SIG-M5 treated with dmso at 0.1 percent for 504 hours (cell line): ENCODE measurements around the gene KIF13A.
"Not testable (repeated sequence)": the region's sequence is repeated elsewhere in the genome, so short reads cannot be mapped to it uniquely, and the experiment has no call there.

Source experiments
- DNase-seq: peaks from one replicate; lab custom pipeline; 2025; ENCODE audit not compliant: unreplicated experiment; lab: John Stamatoyannopoulos, UW

The KIF13A gene

DNA sequence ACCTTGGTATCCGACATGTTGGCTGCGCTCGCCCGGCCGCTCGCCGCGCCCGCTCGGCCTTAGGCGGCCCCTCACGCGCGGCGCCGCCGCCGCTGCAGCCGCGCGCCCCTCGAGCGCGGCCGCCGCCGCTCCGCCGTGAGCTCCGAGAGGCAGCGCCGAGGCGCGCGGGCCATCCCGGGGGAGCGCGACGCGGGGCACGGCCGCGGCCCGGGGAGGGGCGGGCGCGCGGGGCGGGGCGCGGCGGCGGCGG, at the start of gene KIF13A:
KIF13A (minus strand) TSS at position 189 of the 250 bp plus-strand sequence; CDS start at position 17, 172 bp downstream.
- DNase-seq = no peak

DNA sequence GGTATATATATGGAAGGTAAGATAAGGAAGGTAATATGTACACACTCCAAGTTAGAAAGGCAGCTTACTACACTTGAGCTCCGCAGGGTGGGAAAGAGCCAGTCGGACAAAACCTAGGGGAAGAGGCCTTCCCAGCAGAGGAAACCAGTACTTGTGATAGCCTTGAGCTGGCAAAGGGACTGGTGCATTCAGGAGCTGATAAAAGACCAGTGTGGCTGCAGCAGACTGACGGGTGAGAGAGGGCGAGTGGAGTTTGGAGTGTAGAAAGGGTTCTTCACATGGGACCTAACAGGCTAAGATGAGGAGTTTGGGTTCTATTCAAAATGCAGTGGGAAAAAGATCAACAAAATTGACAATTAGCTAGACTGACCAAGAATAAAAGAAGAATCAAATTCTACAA, 49.3 kb upstream of the KIF13A start:
- no peak for DNase-seq

DNA sequence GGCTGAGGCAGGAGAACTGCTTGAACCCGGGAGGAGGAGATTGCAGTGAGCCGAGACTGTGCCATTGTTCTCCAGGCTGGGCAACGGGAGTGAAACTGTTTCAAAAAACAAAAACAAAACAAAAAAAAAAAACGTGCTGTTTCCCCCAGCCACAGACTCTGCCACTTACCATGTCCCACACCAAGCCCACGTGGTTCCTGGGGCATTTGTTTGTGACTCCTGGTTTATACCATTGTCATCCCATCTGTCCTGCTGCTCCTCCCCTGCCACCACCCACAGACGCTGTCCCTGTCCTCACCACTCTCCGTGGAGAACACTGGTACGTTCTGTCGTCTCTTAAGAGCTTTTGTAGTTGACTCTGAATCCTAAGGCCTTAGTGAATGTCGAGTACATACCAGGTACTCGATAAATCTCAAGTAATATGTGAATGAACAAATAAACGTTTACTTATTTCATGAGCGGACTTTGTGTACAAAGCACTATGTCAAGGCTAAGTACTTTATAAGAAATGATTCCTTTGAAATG, 48.0 kb upstream of the KIF13A start:
- DNase-seq = no peak

DNA sequence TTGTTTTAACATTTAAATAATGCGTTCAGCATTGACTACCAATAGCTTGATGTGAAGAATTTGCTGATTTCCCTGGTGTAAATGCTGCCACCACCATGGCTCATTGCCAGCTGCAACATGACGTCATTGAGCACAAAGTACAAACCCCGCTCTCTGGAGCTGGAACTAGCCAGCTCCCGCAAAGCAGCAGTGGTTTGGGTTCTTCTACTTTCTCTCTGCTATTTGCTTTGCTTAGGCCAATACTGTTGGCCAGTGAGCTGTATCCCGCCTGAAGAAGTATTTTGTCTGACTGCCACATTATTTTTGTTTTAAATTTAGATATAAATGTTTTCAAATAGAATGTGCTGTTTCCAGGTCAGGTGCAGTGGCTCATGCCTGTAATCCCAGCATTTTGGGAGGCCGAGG, 47.4 kb upstream of the KIF13A start:
- no peak for DNase-seq

DNA sequence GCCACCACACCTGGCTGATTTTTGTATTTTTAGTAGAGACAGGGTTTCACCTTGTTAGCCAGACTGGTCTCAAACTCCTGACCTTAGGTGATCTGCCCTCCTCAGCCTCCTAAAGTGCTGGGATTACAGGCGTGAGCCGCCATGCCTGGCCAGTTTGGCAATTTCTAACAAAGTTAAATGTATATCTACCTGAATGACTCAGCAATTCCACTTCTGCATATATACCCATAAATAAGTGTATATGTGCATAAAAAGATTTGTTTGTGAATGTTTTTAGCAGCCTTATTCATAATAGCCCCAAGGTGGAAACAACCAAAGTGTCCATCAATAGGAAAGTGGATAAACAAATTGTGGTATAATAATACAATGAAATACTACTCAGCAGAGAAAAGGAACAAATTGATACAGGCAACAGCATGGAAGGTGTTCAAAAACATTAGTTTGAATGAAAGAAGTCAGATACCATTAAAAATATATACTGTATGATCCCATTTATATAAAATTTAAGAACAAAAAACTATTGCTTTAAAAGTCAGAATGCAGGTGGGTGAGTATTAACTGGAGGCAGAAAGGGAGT, 44.3 kb upstream of the KIF13A start:
- no peak for DNase-seq

DNA sequence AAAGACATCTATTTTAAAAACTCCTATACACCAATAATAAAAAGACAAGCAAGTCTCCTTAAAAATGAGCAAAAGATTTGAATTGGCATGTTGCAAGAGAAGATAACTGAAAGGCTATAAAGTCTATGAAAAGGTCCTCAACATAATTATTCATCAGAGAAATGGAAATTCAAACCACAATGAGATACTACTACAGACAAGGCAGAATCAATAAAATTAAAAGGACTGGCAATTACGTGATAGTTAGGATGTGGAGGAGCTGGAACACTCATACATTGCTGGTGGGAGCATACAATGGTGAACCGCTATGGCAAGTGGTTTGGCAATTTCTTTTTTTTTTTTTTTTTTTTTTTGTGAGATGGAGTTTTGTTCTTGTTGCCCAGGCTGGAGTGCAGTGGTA, 43.8 kb upstream of the KIF13A start:
- DNase-seq = no peak

DNA sequence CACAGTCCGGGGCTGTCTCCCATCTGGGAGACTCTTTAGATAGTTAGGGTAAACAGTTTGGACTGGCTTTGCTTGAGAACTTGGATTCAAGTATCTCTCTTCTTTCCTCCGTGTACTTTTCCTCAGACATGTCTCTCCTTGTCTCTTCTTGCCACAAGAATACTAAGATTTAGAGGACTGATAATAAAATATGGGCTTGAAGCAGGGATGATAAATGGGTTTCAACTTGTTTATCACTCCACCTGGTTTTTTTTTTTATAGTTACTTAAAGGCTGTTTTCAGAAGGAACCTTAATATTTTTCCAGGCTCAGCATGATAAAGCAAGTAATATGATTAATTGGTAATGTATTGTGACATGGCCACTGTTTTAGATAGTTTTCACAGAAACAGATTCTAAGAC, 40.9 kb upstream of the KIF13A start:
- DNase-seq = no peak

DNA sequence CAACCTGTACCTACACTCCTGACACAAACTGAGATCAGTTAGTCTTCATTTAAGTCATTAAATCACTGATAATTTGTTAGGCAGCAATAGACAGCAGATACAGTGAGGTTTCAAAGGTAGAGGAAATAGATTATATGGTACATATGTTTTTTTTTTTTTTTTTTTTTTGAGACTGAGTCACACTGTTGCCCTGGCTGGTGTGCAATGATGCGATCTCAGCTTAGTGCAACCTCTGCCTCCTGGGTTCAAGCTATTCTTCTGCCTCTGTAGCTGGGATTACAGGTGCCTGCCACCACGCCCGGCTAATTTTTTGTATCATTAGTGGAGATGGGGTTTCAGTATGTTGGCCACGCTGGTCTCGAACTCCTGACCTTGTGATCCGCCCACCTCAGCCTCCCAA, 38.2 kb upstream of the KIF13A start:
- DNase-seq = no peak

DNA sequence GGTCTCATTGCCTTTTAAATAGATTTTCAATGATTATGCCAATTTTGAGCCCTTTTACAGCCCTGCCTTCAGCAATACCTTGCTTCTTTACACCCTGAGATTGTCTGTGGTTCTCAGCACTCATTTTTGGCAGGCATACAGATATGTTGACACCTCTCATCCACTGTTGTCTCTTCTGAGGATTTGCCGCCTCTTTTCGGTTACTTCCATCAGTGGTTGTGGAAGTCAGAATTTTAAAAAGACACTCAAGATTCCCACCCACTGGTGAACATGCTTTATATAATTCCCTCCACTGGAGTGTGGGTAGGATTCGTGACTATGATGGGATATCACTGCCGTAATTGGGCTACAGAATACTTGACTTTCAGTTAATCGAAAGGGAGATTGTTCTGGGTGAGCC, 37.4 kb upstream of the KIF13A start:
- no peak for DNase-seq

DNA sequence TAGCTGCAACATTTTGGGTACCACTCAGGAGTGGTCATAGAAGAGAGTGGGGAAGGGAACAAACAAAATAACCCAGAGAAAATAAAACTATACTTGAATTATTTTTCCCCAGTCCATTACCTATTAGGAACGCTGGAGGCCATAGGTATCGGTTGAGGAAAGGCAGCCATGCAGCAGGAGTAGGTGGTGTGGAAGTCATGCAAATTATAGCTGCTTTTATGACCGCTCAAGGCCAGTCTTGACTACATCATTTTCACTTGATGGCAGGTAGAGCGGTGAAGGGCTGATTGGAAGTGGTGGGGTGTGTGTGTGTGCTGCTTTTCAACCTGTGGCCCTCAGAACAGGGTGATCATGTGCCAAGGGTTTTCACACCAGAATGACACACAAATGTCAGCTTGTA, 36.5 kb upstream of the KIF13A start:
- no peak for DNase-seq

DNA sequence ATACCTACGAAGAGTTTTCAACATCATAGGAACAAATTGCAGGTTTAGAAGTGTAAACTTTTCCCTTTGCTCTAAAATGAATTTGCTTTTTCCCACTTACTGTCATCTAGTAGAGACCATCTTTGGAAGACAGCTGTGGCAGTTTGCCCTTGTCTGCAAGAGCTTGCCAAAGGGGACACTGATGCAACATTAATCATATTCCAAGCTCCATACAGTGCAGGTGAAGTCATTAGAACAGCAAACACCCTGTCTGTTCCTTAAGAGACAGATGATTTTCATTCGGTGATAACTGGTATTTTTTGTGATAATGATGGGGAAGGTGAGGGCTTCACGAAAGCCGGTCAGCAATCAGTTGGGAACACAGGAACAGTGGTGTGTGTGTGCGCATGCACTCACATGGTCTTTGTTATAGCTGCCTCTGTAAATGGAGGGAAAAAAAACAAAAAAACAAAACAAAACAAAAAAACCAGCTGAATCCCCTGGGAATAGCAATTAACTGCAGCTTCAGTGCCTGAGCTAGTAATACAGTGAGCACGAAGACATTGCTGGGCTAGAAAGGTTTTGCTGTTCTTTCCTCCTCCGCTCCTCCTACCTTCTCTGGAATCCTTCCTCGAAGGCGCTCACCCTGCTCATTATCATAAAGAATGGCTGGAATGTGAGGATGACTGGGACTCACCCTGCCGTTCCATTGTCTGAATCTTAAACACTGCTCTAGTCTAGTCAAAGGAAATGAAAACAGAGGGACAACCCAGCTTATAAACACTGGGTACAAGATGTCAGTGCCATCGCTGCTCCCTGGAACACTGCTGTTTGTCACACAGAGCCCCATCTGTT, 35.2 kb upstream of the KIF13A start:
- no peak for DNase-seq

DNA sequence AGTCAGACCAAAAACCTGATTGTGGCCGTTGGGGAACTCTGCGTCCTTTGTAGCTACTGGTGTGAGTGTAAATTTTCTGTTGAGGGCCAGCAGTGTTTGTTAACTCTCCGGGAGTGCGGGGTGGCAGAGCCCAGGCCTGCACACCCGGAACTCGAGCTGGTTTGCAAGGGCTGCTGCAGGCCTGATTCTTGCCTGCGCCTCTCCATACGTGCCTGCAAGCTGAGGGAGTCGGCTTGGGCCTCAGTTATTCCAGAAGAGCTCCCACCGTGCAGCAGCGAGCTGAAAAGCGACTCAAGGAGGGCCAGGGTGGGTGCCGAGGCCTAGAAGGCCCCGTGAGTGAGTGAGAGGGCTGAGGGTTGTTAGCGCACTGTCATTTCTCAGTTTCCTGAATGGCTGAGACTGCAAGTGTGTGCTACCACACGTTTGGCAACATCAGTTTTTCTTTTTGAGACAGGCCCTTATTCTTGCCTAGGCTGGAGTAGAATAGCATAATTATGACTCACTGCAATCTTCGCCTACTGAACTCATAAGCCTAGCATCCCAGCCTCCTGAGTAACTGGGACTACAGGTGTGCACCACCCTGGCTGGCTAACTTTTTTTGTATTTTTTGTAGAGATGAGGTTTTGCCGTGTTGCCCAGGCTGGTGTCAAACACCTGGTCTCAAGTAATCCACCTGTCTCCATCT, 33.9 kb upstream of the KIF13A start:
- DNase-seq = no peak

DNA sequence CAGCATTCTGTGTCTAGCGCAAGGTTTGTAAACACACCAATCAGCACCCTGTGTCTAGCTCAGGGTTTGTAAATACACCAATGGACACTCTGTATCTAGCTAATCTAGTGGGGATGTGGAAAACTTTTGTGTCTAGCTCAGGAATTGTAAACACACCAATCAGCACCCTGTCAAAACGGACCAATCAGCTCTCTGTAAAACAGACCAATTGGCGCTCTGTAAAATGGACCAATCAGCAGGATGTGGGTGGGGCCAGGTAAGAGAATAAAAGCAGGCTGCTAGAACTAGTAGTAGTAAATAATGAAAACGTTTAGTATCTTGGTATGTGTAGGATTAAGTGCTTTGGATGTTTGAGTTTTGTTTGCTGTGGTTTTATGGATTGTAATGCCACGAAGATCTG, 33.1 kb upstream of the KIF13A start:
- not testable (repeated sequence) for DNase-seq

DNA sequence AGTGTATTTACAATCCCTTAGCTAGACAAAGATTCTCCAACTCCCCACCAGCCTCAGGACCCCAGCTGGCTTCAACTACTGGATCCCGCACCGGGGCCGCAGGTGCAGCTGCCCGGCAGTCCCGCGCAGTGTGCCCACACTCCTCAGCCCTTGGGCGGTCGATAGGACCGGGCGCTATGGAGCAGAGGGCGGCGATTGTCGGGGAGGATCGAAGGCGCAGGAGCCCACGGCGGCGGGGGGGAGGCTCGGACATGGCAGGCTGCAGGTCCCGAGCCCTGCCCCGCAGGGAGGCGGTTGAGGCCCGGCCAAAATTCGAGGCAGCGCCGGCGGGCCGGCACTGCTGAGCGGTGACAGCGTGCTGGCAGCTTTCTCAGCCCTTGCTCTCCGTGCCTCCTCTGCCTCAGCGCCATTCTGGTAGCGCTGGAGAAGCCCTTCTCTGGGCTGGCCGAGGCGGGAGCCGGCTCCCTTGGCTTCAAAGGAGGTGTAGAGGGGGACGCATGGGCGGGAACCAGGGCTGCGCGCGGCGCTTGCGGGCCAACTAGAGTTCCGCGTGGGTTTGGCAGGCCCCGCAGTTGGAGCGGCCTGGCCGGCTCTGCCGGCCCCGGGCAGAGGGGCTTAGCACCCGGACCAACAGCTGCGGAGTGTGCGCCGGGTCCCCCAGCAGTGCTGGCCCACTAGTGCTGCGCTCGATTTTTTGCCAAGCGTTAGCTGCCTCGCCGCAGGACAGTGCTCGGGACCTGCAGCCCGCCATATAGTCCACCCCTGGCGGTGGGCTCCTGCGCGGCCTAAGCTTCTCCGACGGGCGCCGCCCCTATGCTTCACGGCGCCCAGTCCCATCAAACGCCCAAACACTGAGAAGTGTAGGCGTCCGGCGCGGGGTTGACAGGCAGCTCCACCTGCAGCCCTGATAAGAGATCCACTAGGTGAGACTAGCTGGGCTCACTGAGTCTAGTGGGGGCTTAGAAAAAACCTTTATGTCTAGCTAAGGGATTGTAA, 32.4 kb upstream of the KIF13A start:
- no peak for DNase-seq

DNA sequence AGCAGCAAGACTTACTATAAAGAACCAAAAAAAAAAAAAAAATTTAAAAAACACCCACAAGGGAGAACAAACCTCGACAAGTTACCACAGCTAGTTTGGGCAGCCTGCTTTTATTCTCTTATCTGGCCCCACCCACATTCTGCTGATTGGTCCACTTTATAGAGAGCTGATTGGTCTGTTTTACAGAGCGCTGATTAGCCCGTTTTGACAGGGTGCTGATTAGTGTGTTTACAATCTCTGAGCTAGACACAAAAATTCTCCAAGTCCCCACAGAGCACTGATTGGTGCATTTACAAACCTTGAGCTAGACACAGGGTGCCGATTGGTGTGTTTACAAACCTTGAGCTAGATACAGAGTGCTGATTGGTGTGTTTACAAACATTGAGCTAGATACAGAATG, 31.7 kb upstream of the KIF13A start:
- DNase-seq = not testable (repeated sequence)

DNA sequence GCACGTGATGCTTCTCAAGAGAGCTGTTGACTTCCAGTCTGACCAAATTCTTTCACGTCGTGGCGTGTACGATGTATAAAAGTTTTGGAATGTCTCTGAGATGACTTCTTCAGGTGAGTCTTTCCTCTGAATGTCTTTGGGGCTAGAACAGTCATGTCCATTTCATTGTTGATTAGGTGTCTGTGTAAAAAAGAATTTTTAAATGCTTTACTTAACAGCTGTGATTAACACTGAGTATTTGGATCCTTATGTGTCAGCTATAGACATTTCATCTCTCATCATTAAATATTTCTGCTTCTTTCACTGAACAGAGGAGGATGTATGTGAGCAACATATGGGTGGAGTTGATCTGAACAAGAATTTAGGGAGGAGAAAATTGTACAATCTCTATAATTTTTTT, 29.3 kb upstream of the KIF13A start:
- DNase-seq = no peak

DNA sequence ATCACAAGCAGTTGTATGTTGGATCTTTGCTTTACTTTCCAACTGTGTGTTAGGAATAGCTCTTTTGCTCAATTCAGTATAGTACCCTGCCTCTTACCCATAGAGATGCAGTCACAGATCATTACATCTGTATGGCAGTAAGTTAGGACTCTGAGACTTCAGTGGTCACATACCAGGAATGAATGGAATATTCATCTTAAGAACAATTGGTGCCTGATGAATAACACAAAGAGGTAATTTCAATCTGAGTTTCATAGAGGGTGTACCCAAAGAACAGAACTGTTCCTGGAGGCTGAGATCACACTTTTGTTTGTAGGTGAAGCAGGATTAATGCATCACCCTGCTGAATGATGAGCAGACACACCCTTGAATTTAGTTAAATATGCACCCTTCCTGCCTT, 28.7 kb upstream of the KIF13A start:
- DNase-seq = no peak

DNA sequence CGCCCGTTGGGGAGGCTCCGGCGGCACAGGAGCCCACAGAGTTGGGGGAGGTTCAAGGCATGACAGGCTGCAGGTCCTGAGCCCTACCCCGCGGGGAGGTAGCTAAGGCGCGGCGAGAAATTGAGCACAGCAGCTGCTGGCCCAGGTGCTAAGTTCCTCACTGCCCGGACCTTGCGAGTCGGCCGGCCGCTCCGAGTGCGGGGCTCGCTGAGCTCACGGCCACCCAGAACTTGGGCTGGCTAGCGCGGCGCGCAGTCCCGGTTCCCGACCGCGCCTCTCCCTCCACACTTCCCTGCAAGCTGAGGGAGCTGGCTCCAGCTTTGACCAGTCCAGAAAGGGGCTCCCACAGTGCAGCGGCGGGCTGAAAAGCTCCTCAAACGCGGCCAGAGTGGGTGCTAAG, 23.9 kb upstream of the KIF13A start:
- no peak for DNase-seq

DNA sequence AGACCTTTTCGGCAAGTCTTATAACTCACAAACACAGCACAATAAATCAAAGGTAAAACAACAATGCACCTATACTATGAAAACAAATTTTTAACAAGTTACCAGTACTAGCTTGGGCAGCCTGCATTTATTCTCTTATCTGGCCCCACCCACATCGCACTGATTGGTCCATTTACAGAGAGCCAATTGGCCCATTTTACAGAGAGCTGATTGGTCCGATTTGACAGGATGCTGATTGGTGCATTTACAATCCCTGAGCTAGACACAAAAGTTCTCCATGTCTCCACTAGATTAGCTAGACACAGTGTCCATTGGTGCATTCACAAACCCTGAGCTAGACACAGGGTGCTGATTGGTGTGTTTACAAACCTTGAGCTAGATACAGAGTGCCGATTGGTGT, 23.1 kb upstream of the KIF13A start:
- DNase-seq = not testable (repeated sequence)

DNA sequence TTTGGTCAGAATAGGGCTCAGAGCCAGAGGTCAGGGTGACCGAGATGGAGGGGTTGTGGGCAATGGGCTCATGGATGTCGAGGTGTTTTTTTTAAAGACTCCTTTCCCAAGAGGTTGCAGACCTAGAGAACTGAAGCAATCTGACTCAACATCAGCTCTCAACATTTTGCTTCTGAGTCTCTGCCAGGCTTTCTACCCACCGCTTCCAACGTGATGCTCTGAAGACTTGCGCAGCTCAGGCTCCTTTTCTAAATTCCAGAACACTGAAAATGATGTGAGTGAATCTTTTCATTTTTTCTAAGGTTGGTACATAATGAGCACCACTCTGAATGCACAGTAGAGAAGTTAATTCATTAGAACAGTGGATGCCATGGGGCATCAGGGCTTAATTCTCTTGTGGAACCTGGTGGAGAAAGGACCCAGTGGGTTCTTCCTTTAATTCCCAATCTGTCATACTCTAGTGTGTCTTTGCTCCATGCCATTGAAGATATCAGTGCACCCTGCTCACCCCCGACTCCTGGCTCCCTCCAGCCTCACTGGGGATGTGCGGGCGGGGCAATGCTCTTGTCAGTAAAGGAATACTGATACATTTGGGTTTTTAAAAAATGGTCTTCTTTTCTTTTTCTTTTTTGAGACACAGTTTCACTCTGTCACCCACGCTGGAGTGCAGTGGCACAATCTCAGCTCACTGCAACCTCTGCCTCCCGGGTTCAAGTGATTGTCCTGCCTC, 17.0 kb upstream of the KIF13A start:
- no peak for DNase-seq
